Measurements from ENCODE around the gene SIDT1.
A peak's percentile ranks its signal among the peaks of the same experiment; 100 is the strongest.

The SIDT1 gene

DNA sequence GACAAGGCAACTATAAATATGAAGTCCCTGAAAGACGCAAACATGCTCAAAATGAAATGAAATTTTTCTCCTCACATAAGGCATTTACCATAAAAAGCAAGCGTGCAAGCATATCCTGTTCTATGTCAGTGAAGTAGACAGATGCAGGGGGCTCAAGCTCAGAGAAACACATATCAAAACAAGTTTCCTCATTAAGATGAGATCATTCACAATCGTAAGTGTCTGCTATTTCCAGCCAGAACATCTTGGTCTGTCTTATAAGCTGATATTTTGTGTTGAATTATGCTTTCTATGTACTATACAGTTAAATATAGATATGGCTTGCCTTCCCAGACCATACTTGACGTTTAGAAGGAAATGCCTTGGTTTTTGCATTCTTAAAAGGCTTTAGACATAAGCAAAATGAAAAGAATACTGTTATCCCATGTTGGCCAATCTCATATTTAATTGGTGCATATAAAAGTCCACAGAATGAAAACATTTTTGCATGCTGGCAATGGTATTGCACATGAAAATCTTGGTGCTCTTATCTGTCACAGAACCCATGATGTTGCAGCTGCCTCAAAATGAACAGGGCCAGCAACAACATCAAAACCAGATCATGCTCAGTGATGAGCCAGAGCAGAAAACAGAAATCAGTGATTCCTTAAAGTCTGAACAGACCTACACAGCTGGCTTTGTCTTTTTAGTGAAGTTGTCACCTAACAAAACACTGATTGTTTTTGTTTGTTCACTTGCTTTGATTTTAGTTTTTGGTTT is 65.4 kb downstream of the SIDT1 start:
- DNase-seq (ENCODE audit: low read depth): no peak

- DNase-seq (ENCODE audit: low read depth): no peak
Observed at GRCh38 chr3:113600418-113601182, 68.2 kb downstream of the SIDT1 start.

GRCh38 chr3:113601240-113601639 is 68.9 kb downstream of the SIDT1 start:
- no peak for DNase-seq (ENCODE audit: low read depth)

DNA sequence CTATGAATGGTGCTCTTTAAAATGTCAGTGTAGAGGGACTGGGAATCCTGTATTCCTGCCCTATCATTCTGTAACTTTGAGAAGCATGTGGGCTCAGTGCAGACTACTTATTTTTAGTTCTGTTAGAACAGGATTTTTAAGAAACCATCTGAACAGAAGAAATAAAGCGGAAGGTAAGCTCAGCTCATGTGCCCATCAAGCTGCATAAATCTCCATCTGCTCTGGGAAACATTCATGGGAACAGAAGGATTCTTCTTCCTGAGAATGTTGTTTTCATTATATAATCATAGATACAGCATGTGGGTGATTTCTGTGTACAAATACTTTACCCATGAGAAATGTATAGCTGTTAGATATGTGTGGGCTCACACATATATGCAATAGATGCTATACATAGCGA is 69.9 kb downstream of the SIDT1 start:
- no peak for DNase-seq (ENCODE audit: low read depth)

- no peak for DNase-seq (ENCODE audit: low read depth)
Observed at GRCh38 chr3:113602836-113603235, 70.5 kb downstream of the SIDT1 start.

GRCh38 chr3:113606539-113607218 is 74.3 kb downstream of the SIDT1 start:
- DNase-seq (ENCODE audit: low read depth): no peak

GRCh38 chr3:113607219-113607596 is 74.9 kb downstream of the SIDT1 start:
- DNase-seq (ENCODE audit: low read depth): no peak

GRCh38 chr3:113614402-113614801 is 82.0 kb downstream of the SIDT1 start:
- no peak for DNase-seq (ENCODE audit: low read depth)

DNA sequence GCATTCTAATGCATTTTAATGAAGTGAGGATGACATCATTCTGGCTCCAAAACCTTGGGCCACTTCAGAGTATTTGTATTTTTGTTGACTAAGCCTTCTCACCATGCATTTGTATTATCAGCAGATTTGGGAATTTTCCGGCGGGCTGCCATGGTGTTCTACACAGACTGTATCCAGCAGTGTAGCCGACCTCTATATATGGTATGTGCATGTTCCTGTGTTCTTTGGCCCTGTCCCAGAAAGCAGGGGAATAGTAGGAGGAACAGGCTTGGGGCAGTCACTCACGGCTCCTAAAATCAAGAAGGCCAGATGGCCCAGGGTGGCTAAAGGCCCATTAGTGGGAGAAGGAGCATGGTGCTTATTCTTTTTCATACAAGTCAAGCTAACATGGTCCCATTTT is 83.6 kb downstream of the SIDT1 start:
- DNase-seq (ENCODE audit: low read depth): no peak

DNA sequence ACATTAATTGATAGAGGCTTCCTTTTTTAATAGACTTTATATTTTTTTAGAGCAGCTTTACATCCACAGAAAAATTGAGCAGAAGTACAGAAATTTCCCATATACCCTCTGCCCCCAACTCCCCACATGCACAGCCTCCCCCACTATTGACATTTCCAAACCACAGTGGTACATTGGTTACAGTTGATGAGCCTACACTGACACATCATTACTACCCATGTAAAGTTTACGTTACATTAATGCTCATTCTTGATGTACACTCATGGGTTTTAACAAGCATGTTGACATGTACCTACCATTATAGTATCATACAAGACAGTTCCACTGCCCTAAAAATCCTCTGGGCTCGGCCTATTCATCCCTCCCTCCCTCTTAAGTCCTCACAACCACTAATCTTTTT is 85.4 kb downstream of the SIDT1 start:
- DNase-seq (ENCODE audit: low read depth): no peak

DNA sequence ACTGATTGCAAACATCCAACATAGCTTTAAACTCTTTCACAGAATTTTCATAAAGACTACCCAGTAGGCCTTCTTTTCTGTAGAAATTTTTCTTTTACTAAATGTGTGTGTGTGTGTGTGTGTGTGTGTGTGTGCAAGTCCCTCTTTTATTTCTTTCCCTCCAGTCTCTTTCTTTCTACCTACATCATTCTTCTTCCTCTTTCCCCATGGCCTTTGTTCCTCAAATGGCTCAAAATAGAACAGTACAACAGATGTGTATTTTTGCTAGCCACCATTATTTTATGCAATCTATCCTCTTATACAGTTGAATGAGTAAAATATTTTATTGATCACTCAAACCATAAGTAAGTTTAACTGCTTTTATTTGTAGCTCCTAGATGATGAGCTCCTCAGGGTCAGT is 87.7 kb downstream of the SIDT1 start:
- no peak for DNase-seq (ENCODE audit: low read depth)

GRCh38 chr3:113623324-113623723 is 91.0 kb downstream of the SIDT1 start:
- DNase-seq (ENCODE audit: low read depth): peak; percentile 4

GRCh38 chr3:113623811-113624210 is 91.5 kb downstream of the SIDT1 start:
- no peak for DNase-seq (ENCODE audit: low read depth)

DNA sequence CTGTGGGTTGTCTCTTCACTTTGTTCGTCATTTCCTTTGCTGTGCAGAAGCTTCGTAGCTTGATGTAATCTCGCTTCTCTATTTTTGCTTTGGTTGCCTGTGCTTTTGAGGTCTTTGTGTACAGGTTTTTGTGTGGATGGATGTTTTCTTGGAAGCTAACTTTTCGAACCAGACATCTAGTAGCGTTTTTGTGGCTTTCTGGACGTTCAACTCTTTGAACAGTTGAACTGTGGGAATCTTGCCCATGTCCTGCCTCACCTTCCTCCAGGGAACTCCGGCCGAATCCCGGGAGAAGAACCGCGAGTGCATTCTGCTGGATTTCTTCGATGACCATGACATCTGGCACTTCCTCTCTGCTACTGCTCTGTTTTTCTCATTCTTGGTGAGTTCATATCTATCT is 93.5 kb downstream of the SIDT1 start:
- DNase-seq (ENCODE audit: low read depth): no peak

DNA sequence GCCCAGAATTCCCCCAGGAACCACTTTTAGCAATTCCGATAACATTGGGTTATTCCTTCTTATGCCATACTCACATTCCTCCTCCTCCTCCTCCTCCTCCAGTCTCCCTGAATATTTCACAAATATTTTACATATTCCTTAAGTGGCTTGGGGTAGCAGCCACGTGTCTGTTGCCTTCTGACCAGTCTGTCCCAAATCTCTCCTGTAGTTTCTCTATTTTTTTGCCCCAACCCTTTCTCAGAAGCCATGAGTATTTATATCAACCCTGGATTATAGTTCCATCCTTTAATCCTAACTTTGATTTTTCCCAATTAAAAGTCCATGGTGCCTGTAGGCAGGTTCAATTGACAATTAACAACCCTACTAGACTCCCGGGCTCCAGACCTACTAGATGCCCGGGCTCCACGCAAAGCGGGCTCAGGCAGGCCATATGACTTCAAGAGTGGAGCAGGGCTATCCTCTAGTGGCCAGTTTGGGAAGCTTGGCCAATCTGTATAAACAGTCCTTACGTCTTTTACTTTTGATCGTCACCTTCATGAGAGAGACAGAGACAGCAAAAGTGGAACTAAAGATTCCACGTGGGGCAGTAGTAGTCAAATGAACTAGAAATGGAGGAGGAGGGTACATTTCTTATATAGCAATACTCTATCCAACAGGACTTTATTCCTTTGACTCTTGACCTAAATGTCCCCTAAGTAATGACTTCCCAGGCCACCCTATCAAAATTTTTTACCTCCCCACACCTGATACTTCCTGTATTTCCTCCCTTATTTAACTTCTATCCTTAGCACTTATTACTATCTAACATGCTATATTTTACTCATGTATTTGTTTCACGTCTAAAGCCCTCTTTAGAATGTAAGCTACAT is 94.4 kb downstream of the SIDT1 start:
- DNase-seq (ENCODE audit: low read depth): peak; percentile 37

GRCh38 chr3:113628316-113628715 is 96.0 kb downstream of the SIDT1 start:
- no peak for DNase-seq (ENCODE audit: low read depth)

- no peak for DNase-seq (ENCODE audit: low read depth)
Observed at GRCh38 chr3:113628788-113629187, 96.4 kb downstream of the SIDT1 start.

GRCh38 chr3:113629584-113630421 is 97.4 kb downstream of the SIDT1 start:
- DNase-seq (ENCODE audit: low read depth): no peak

- DNase-seq (ENCODE audit: low read depth): no peak
Observed at GRCh38 chr3:113630956-113631542, 98.7 kb downstream of the SIDT1 start.

- no peak for DNase-seq (ENCODE audit: low read depth)
Observed at GRCh38 chr3:113631573-113631972, 99.2 kb downstream of the SIDT1 start.

Measured in amniotic epithelial cell (primary cell).